GM18870 (cell line): ENCODE measurements around the gene RHOU.

Source experiments
- ATAC-seq: cut with Tn5 transposase; IDR thresholded peaks from one replicate; pipeline ENCODE4 v1.9.1; 2021; ENCODE audit warnings: moderate library complexity; ENCODE audit not compliant: unreplicated experiment

RHOU gene

GRCh38 chr1:228782662-228783417 is 47.6 kb downstream of the RHOU start:
- no peak for ATAC-seq

- ATAC-seq, result no peak
These were observed 48.2 kb downstream of the RHOU start for GRCh38 chr1:228783418-228784040.

- ATAC-seq, result no peak
These were observed 48.9 kb downstream of the RHOU start for GRCh38 chr1:228784181-228784580.

GRCh38 chr1:228785366-228786330 is 50.4 kb downstream of the RHOU start:
- ATAC-seq, result no peak

- no peak for ATAC-seq
These were observed 51.3 kb downstream of the RHOU start for GRCh38 chr1:228786361-228787129.

GRCh38 chr1:228791791-228792190 is 56.5 kb downstream of the RHOU start:
- no peak for ATAC-seq

GRCh38 chr1:228792601-228793000 is 57.3 kb downstream of the RHOU start:
- ATAC-seq, result no peak

- ATAC-seq, result no peak
These were observed 57.8 kb downstream of the RHOU start for GRCh38 chr1:228793032-228793431.

- ATAC-seq, result peak; percentile 66
These were observed 58.9 kb downstream of the RHOU start for GRCh38 chr1:228794173-228794572.

GRCh38 chr1:228794810-228795209 is 59.5 kb downstream of the RHOU start:
- peak; percentile 48 for ATAC-seq

GRCh38 chr1:228795596-228795995 is 60.3 kb downstream of the RHOU start:
- no peak for ATAC-seq
